HG03045 (cell line): ENCODE results near the gene CTTNBP2.

Experiments
- ATAC-seq: cut with Tn5 transposase; IDR thresholded peaks from one replicate; pipeline ENCODE4 v1.9.1; 2021; ENCODE audit warnings: mild to moderate bottlenecking, moderate library complexity; ENCODE audit not compliant: unreplicated experiment

CTTNBP2 gene

DNA sequence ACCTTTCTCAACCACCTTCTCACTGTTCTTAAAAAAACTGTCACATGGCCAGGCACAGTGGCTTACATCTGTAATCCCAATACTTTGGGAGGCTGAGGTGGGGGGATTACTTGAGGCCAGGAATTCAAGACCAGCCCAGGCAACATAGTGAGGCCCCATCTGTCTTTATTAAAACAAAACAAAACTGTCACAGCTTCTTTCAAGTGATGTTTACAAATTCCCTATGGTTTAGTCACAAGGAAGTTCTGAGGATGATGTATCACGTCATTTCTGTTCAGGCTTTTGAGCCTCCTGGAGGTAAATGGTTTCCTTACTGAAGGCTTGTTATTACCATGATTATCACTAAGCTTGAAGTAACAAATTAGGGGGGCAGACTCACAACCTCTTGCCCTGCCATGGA, 207.2 kb downstream of the CTTNBP2 start:
- ATAC-seq = no peak

DNA sequence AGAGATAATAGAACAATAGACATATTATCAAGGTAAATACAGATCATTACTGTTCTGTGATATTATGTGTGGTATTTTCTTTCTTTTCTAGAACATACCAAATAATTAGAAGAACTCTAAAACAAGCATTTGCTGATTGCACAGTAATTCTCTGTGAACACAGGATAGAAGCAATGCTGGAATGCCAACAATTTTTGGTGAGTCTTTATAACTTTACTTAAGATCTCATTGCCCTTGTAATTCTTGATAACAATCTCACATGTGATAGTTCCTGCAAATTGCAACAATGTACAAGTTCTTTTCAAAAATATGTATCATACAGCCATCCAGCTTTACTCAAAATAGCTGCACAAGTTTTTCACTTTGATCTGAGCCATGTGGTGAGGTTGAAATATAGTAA, 207.9 kb downstream of the CTTNBP2 start:
- ATAC-seq = no peak

DNA sequence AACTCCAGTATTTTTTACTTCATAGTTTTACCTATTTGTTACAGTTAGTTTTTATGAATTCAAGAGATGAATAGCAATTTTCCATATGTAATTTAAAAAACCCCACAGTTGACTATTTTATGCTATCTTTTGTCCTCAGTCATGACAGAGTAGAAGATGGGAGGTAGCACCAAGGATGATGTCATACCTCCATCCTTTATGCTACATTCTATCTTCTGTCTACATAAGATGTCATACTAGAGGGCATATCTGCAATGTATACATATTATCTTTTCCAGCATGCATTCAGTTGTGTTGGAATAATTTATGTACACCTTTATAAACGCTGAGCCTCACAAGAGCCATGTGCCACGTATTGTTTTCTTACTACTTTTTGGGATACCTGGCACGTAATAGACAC, 209.2 kb downstream of the CTTNBP2 start:
- no peak for ATAC-seq

DNA sequence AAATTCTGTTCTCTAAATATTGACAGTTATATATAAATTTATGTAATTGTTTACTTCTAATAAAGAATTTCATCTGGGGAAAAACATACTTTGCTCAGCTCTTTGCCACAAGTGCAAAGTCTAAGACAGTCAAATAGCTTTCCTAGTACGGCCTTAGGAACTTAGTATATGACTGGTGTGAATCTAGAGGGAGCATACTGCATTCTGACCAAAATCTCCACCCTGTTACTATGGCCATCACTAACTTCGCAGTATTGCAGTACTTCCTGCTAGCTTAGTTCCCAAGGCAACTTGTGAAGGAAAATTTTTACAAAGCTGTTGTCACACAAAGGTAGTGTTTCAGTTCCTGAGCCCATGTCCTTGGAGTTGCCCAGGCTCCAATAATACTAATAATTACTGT, 211.9 kb downstream of the CTTNBP2 start:
- no peak for ATAC-seq
